HEK293 (cell line): Measurements from ENCODE around the gene GLIS1.
A peak's percentile ranks its signal among the peaks of the same experiment; 100 is the strongest.

Experiments
- GLIS2 ChIP-seq: fragments of 450-650 bp; formaldehyde crosslinking; IDR thresholded peaks from 2 replicates; pipeline ENCODE4 v1.5.1; 2016; ENCODE audit warnings: missing biosample characterization, missing genetic modification characterization
- IKZF3 ChIP-seq: fragments of 450-650 bp; IDR thresholded peaks from 2 replicates; pipeline ENCODE4 v1.5.0; 2018; ENCODE audit warnings: missing biosample characterization, mild to moderate bottlenecking, missing genetic modification characterization, moderate library complexity
- MEIS1 ChIP-seq: sonication (generic); formaldehyde crosslinking; IDR thresholded peaks from 2 replicates; pipeline ENCODE4 v1.8.1; 2022; ENCODE audit warnings: missing genetic modification reagents, mild to moderate bottlenecking, borderline replicate concordance
- OVOL3 ChIP-seq: fragments of 450-650 bp; formaldehyde crosslinking; IDR thresholded peaks from 2 replicates; pipeline ENCODE4 v1.5.1; 2016; ENCODE audit warnings: missing biosample characterization, missing genetic modification characterization
- PRDM6 ChIP-seq: fragments of 450-650 bp; formaldehyde crosslinking; IDR thresholded peaks from 2 replicates; pipeline ENCODE4 v1.5.1; 2017; ENCODE audit warnings: missing biosample characterization, missing genetic modification characterization
- SP2 ChIP-seq: fragments of 450-650 bp; formaldehyde crosslinking; IDR thresholded peaks from 2 replicates; pipeline ENCODE4 v1.5.1; 2016; ENCODE audit warnings: missing biosample characterization, missing genetic modification characterization
- SP7 ChIP-seq: fragments of 450-650 bp; formaldehyde crosslinking; IDR thresholded peaks from 2 replicates; pipeline ENCODE4 v1.5.1; 2016; ENCODE audit warnings: missing biosample characterization, missing genetic modification characterization
- ZBTB1 ChIP-seq: fragments of 450-650 bp; formaldehyde crosslinking; IDR thresholded peaks from 2 replicates; pipeline ENCODE4 v1.5.1; 2016; ENCODE audit warnings: missing biosample characterization, missing genetic modification characterization
- ZBTB21 ChIP-seq: fragments of 450-650 bp; formaldehyde crosslinking; IDR thresholded peaks from 2 replicates; pipeline ENCODE4 v1.5.1; 2017; ENCODE audit warnings: missing biosample characterization, missing genetic modification characterization
- ZBTB26 ChIP-seq: fragments of 450-650 bp; formaldehyde crosslinking; optimal IDR thresholded peaks from 2 replicates; pipeline ENCODE3; 2016; ENCODE audit warnings: missing biosample characterization, mild to moderate bottlenecking, missing genetic modification characterization
- ZEB2 ChIP-seq: fragments of 450-650 bp; formaldehyde crosslinking; IDR thresholded peaks from 2 replicates; pipeline ENCODE4 v1.5.1; 2016; ENCODE audit warnings: missing biosample characterization, missing genetic modification characterization
- ZFP3 ChIP-seq: fragments of 450-650 bp; formaldehyde crosslinking; IDR thresholded peaks from 2 replicates; pipeline ENCODE4 v1.5.1; 2016; ENCODE audit warnings: low read depth, missing biosample characterization, missing genetic modification characterization
- ZFP69B ChIP-seq: fragments of 450-650 bp; formaldehyde crosslinking; IDR thresholded peaks from 2 replicates; pipeline ENCODE4 v1.5.1; 2016; ENCODE audit warnings: missing biosample characterization, missing genetic modification characterization
- ZNF121 ChIP-seq: fragments of 450-650 bp; formaldehyde crosslinking; IDR thresholded peaks from 2 replicates; pipeline ENCODE4 v1.5.1; 2016; ENCODE audit warnings: missing biosample characterization, missing genetic modification characterization
- ZNF140 ChIP-seq: fragments of 450-650 bp; formaldehyde crosslinking; IDR thresholded peaks from 2 replicates; pipeline ENCODE4 v1.5.1; 2016; ENCODE audit warnings: missing biosample characterization, missing genetic modification characterization
- ZNF146 ChIP-seq: fragments of 450-650 bp; formaldehyde crosslinking; IDR thresholded peaks from 2 replicates; pipeline ENCODE4 v1.5.1; 2016; ENCODE audit warnings: missing biosample characterization, missing genetic modification characterization
- ZNF157 ChIP-seq: fragments of 450-650 bp; formaldehyde crosslinking; IDR thresholded peaks from 2 replicates; pipeline ENCODE4 v1.5.1; 2016; ENCODE audit warnings: missing biosample characterization, missing genetic modification characterization
- ZNF2 ChIP-seq: fragments of 450-650 bp; formaldehyde crosslinking; IDR thresholded peaks from 2 replicates; pipeline ENCODE4 v1.5.1; 2016; ENCODE audit warnings: missing biosample characterization, missing genetic modification characterization
- ZNF239 ChIP-seq: fragments of 450-650 bp; formaldehyde crosslinking; IDR thresholded peaks from 2 replicates; pipeline ENCODE4 v1.5.1; 2016; ENCODE audit warnings: missing biosample characterization, missing genetic modification characterization
- ZNF335 ChIP-seq: fragments of 450-650 bp; formaldehyde crosslinking; conservative IDR thresholded peaks from 2 replicates; pipeline ENCODE4 v1.5.1; 2016; ENCODE audit warnings: missing biosample characterization, missing genetic modification characterization
- ZNF37A ChIP-seq: fragments of 450-650 bp; IDR thresholded peaks from 2 replicates; pipeline ENCODE4 v1.5.1; 2018; ENCODE audit warnings: missing biosample characterization, missing genetic modification characterization
- ZNF391 ChIP-seq: fragments of 450-650 bp; formaldehyde crosslinking; IDR thresholded peaks from 2 replicates; pipeline ENCODE4 v1.5.1; 2016; ENCODE audit warnings: low read depth, missing biosample characterization, missing genetic modification characterization, borderline replicate concordance
- ZNF394 ChIP-seq: fragments of 450-650 bp; formaldehyde crosslinking; IDR thresholded peaks from 2 replicates; pipeline ENCODE4 v1.5.1; 2016; ENCODE audit warnings: missing biosample characterization, missing genetic modification characterization, mild to moderate bottlenecking, moderate library complexity, borderline replicate concordance
- ZNF398 ChIP-seq: fragments of 450-650 bp; formaldehyde crosslinking; IDR thresholded peaks from 2 replicates; pipeline ENCODE4 v1.5.1; 2017; ENCODE audit warnings: missing biosample characterization, missing genetic modification characterization
- ZNF449 ChIP-seq: fragments of 450-650 bp; formaldehyde crosslinking; IDR thresholded peaks from 2 replicates; pipeline ENCODE4 v1.5.1; 2017; ENCODE audit warnings: missing biosample characterization, mild to moderate bottlenecking, missing genetic modification characterization, moderate library complexity
- ZNF48 ChIP-seq: fragments of 450-650 bp; formaldehyde crosslinking; IDR thresholded peaks from 2 replicates; pipeline ENCODE4 v1.5.1; 2016; ENCODE audit warnings: missing biosample characterization, missing genetic modification characterization
- ZNF513 ChIP-seq: fragments of 450-650 bp; IDR thresholded peaks from 2 replicates; pipeline ENCODE4 v1.5.1; 2018; ENCODE audit warnings: missing biosample characterization, missing genetic modification characterization
- ZNF548 ChIP-seq: fragments of 450-650 bp; formaldehyde crosslinking; IDR thresholded peaks from 2 replicates; pipeline ENCODE4 v1.5.1; 2016; ENCODE audit warnings: missing biosample characterization, missing genetic modification characterization
- ZNF660 ChIP-seq: fragments of 450-650 bp; IDR thresholded peaks from 2 replicates; pipeline ENCODE4 v1.5.1; 2018; ENCODE audit warnings: missing biosample characterization, mild to moderate bottlenecking, missing genetic modification characterization
- ZNF677 ChIP-seq: fragments of 450-650 bp; IDR thresholded peaks from 2 replicates; pipeline ENCODE4 v1.5.0; 2018; ENCODE audit warnings: missing biosample characterization, mild to moderate bottlenecking, missing genetic modification characterization, moderate library complexity
- TF ChIP-seq, protein P1 (sequence below): fragments of 450-650 bp; formaldehyde crosslinking; IDR thresholded peaks from 2 replicates; pipeline ENCODE4 v1.5.1; 2017; ENCODE audit warnings: missing biosample characterization, missing genetic modification characterization

GLIS1 gene

DNA sequence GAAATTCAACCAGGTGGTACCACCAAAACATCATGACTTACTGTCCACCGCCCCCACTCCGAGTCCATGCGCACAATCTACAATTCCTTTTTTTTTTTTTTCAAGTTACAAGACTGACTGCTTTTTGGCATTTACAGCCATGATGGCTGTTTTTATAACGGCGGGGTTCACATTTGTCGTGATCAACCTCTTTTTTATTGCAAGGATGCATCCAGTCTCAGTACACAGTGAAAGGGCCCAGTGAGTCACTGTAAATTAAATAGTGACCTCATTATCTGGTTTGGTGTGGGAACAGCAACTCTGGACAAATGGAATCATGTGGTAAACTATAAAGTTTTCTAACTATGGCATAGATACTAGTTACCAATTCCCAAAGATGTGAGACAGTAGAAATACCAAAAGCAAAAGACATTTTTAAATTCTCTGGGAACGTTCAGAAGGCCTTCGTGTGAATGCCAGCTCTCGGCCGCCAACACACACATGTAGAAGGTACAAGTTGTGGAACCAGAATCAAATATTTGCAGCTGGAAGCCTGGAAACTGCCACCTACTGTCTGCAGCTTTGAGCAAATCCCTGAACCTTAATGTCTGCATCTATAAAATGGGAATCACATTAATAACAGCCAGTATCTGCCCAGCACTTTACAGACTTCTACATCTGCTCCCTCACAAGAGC, 4.9 kb downstream of the GLIS1 start (continued):
- TF ChIP-seq SP7 (tag by site-specific recombination) (peak; percentile 30), OVOL3 (tag by site-specific recombination) (peak; percentile 95), ZFP3 (tag by site-specific recombination) (no peak), MEIS1 (CRISPR knock-in tag) (no peak), ZBTB1 (tag by site-specific recombination) (no peak), ZNF394 (tag by site-specific recombination) (0 out of 2 replicates have a peak, but pooled peaks have one; percentile 9), SP2 (tag by site-specific recombination) (no peak), ZNF335 (peak; percentile 78), ZNF146 (tag by site-specific recombination) (no peak), ZEB2 (tag by site-specific recombination) (peak; percentile 80), ZNF398 (tag by site-specific recombination) (peak; percentile 31; the same call in 1 of the 2 replicates), IKZF3 (peak; percentile 28; the same call in 1 of the 2 replicates), ZNF121 (tag by site-specific recombination) (no peak), ZNF239 (tag by site-specific recombination) (no peak), ZNF48 (tag by site-specific recombination) (no peak), ZNF660 (tag by site-specific recombination) (0 out of 2 replicates have a peak, but pooled peaks have one; percentile 42), ZNF449 (tag by site-specific recombination) (no peak), ZFP69B (tag by site-specific recombination) (0 out of 2 replicates have a peak, but pooled peaks have one; percentile 29), GLIS2 (tag by site-specific recombination) (no peak), ZNF548 (no peak), PRDM6 (tag by site-specific recombination) (peak; percentile 30; the same call in 1 of the 2 replicates), ZBTB26 (tag by site-specific recombination) (no peak), ZNF513 (no peak), ZNF140 (tag by site-specific recombination) (no peak), ZNF677 (no peak), ZNF37A (no peak), ZNF2 (tag by site-specific recombination) (no peak), ZBTB21 (peak; percentile 79), ZNF391 (tag by site-specific recombination) (0 out of 2 replicates have a peak, but pooled peaks have one; percentile 52), ZNF157 (tag by site-specific recombination) (no peak)
- TF ChIP-seq, protein P1, sequence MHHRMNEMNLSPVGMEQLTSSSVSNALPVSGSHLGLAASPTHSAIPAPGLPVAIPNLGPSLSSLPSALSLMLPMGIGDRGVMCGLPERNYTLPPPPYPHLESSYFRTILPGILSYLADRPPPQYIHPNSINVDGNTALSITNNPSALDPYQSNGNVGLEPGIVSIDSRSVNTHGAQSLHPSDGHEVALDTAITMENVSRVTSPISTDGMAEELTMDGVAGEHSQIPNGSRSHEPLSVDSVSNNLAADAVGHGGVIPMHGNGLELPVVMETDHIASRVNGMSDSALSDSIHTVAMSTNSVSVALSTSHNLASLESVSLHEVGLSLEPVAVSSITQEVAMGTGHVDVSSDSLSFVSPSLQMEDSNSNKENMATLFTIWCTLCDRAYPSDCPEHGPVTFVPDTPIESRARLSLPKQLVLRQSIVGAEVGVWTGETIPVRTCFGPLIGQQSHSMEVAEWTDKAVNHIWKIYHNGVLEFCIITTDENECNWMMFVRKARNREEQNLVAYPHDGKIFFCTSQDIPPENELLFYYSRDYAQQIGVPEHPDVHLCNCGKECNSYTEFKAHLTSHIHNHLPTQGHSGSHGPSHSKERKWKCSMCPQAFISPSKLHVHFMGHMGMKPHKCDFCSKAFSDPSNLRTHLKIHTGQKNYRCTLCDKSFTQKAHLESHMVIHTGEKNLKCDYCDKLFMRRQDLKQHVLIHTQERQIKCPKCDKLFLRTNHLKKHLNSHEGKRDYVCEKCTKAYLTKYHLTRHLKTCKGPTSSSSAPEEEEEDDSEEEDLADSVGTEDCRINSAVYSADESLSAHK (tag by site-specific recombination): peak; percentile 94
